HFFc6 (cell line): Measurements from ENCODE around the gene POLE3. TPM values are rescaled to one million over a fixed set of nuclear protein-coding genes. Genes with fewer than 3 reads are reported as not detected.

Experiments
- DNase-seq: peaks from one replicate; pipeline ENCODE4 v3.0.0-alpha.2; 2018
- H3K27ac Mint-ChIP-seq: 2 replicates; pipeline ENCODE4 v1.8.0; 2020; ENCODE audit warnings: mild to moderate bottlenecking, mixed read lengths
- H3K27me3 Mint-ChIP-seq: 2 replicates; pipeline ENCODE4 v1.8.0; 2021; ENCODE audit warnings: mild to moderate bottlenecking, moderate library complexity, mixed read lengths; ENCODE audit not compliant: insufficient read depth
- H3K36me3 Mint-ChIP-seq: 2 replicates; pipeline ENCODE4 v1.8.0; 2021; ENCODE audit warnings: low read depth, mixed read lengths
- H3K4me1 Mint-ChIP-seq: 2 replicates; pipeline ENCODE4 v1.8.0; 2020; ENCODE audit warnings: low read depth, mixed read lengths
- H3K4me3 Mint-ChIP-seq: 2 replicates; pipeline ENCODE4 v1.8.0; 2020; ENCODE audit warnings: mild to moderate bottlenecking, moderate library complexity, mixed read lengths
- H3K9me3 Mint-ChIP-seq: 2 replicates; pipeline ENCODE4 v1.8.0; 2020; ENCODE audit warnings: mild to moderate bottlenecking, mixed read lengths
- CTCF ChIP-seq: fragments of 200-600 bp; sonication (generic); IDR thresholded peaks from 2 replicates; pipeline ENCODE4 v1.5.0; 2021; ENCODE audit warnings: antibody characterized with exemption, mild to moderate bottlenecking
- total RNA-seq, 6 experiments: library from RNA; stranded (reverse); fragmentation: NEBNext Ultra II Directional; extraction: Animal tissue kit (Norgen Biotek cat#: 25700); gene quantifications; 2 replicates in 1 of 6; 3 replicates in 5 of 6; pipeline ENCODE4 v1.2.3, GENCODE V29; 2021

The POLE3 gene
- total RNA-seq, 6 experiments from 2014 or later = 33.7 to 43.9 (median 37.9) TPM

DNA sequence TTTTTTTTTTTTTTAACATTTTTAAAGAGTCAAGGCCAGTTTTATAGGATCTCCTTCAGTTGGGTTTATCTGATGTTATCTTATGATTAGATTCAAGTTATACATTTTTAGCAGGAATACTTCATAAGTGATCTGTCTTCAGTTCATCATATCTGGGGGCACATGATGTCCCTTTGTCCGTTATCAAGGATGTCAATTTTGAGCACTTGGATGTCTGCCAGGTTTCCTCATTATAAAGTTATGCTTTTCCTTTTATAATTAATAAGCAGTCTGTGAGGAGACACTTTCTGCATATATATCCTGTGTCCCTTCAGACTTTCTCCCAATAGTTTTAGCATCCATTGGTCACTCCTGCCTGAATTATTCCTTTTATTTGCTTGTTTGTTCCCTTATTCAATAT lies 45.5 kb downstream of the POLE3 start:
- TF ChIP-seq CTCF = no peak
- Mint-ChIP-seq H3K27ac (no peak overlapping the region), H3K9me3 (no peaks in the 10 kb centered on the region), H3K36me3 (no peaks in the 10 kb centered on the region), H3K4me1 (peaks cover 10% of the 10 kb centered on the region), H3K4me3 (no peak overlapping the region), H3K27me3 (peaks cover 18% of the 10 kb centered on the region)
- DNase-seq = no peak

DNA sequence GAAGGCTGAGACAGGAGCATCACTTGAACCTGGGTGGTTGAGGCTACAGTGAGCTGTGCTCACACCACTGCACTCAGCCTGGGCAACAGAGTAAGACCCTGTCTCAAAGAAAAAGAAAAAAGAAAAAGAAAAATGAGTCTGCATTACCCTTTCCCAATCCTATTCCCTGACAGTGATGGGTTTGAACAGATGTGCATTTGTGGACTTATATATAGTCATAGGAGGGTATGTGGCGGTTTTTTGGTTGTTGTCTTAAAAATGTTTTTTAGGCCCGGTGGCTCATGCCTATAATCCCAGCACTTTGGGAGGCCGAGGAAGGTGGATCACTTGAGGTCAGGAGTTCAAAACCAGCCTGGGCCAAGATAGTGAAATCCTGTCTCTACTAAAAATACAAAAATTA lies 47.1 kb downstream of the POLE3 start:
- H3K36me3 Mint-ChIP-seq = no peaks in the 10 kb centered on the region

GRCh38 chr9:113361304-113362018 lies 49.0 kb downstream of the POLE3 start:
- no peak for DNase-seq
- no peaks in the 10 kb centered on the region for H3K9me3 Mint-ChIP-seq

More for the DNA sequence above, 47.1 kb downstream of the POLE3 start:
- Mint-ChIP-seq H3K27ac (no peak overlapping the region), H3K9me3 (no peaks in the 10 kb centered on the region), H3K4me1 (peaks cover 10% of the 10 kb centered on the region), H3K4me3 (no peak overlapping the region), H3K27me3 (peaks cover 19% of the 10 kb centered on the region)
- no peak for DNase-seq
- TF ChIP-seq CTCF = no peak

DNA sequence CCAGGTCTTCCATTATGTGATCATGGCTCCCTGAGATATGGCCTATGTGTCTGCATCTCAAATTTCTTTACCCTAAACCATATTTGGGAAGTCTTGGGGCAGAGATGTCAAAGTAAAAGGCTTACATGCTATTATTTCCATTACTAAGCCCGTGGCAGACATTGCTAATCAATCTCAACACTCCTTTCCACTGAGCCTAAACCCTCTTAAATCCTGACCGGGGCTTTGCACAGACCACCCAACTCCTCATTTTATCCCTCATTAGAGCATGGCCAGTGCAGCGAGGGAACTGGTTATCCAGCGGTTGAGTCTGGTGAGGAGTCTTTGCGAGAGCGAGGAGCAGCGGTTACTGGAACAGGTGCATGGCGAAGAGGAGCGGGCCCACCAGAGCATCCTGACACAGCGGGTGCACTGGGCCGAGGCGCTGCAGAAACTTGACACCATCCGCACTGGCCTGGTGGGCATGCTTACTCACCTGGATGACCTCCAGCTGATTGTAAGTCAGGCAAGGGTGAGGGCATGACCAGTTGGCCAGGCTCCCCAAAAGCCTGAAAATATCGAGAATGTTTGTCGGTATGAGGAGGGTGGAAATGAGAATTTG lies 50.1 kb downstream of the POLE3 start:
- H3K4me3 Mint-ChIP-seq = no peak overlapping the region
- no peak for TF ChIP-seq CTCF
- H3K27me3 Mint-ChIP-seq = peaks cover 26% of the 10 kb centered on the region
- H3K9me3 Mint-ChIP-seq = no peaks in the 10 kb centered on the region
- H3K4me1 Mint-ChIP-seq = peaks cover 10% of the 10 kb centered on the region
- no peak for DNase-seq
- H3K36me3 Mint-ChIP-seq = no peaks in the 10 kb centered on the region
- H3K27ac Mint-ChIP-seq = no peak overlapping the region

More at GRCh38 chr9:113361304-113362018, 49.0 kb downstream of the POLE3 start:
- Mint-ChIP-seq H3K36me3 (no peaks in the 10 kb centered on the region), H3K4me3 (no peak overlapping the region), H3K4me1 (peaks cover 10% of the 10 kb centered on the region), H3K27ac (no peak overlapping the region), H3K27me3 (peaks cover 17% of the 10 kb centered on the region)
- TF ChIP-seq CTCF = no peak

DNA sequence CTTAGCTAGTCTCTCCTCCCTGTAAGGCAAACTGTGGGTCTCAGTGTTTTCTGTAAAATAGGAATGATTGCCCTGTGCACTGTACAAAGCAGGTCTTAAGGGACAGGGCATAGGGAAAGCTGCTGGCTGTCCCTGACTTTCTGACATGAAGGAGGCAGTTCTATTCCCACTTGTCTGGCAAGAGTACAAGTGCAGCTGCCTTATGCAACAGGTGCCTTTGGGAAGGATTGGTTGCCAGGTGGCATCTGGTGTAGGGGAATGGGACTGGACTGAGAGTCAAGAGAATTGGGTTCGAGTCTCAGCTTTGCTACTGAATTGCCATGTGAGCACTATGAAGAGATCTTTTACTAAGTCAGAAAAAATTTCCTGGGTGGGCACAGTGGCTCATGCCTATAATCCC lies 51.1 kb downstream of the POLE3 start:
- H3K27ac Mint-ChIP-seq = no peak overlapping the region
- no peak overlapping the region for H3K4me3 Mint-ChIP-seq
- peaks cover 10% of the 10 kb centered on the region for H3K4me1 Mint-ChIP-seq
- no peaks in the 10 kb centered on the region for H3K9me3 Mint-ChIP-seq
- peaks cover 26% of the 10 kb centered on the region for H3K27me3 Mint-ChIP-seq
- no peaks in the 10 kb centered on the region for H3K36me3 Mint-ChIP-seq
- no peak for DNase-seq
- no peak for TF ChIP-seq CTCF

Other genes starting within 250 kb of the POLE3 start
- 10 to 100 TPM; 25.2 to 29.8 (median 28.0) TPM for gene FKBP15, start 189.4 kb downstream of the POLE3 start, total RNA-seq
- gene SLC31A1, start 189.1 kb downstream of the POLE3 start, total RNA-seq = 10 to 100 TPM; 31.8 to 39.6 (median 36.7) TPM
- 10 to 100 TPM; 27.9 to 37.3 (median 32.9) TPM for gene CDC26, start 135.1 kb downstream of the POLE3 start, total RNA-seq
- 10 to 100 TPM; 24.5 to 32.8 (median 29.4) TPM for gene PRPF4, start 135.0 kb downstream of the POLE3 start, total RNA-seq
- gene RNF183, start 107.3 kb downstream of the POLE3 start, total RNA-seq = not detected
- 1 to 10 TPM in 4 of 6 experiments, under 1 TPM in 2; 0.84 to 1.6 (median 1.0) TPM for gene WDR31, start 70.4 kb downstream of the POLE3 start, total RNA-seq
- not detected for gene BSPRY, start 61.1 kb downstream of the POLE3 start, total RNA-seq
- gene HDHD3, start 33.7 kb downstream of the POLE3 start, total RNA-seq = 1 to 10 TPM; 3.3 to 4.8 (median 3.8) TPM
- gene ALAD, start 9.4 kb downstream of the POLE3 start, total RNA-seq = 10 to 100 TPM; 27.8 to 31.0 (median 30.3) TPM
- gene C9orf43, start 72 bp upstream of the POLE3 start, total RNA-seq = under 1 TPM; 0.27 to 0.73 (median 0.38) TPM
- gene RGS3, start 53.1 kb upstream of the POLE3 start, total RNA-seq = 10 to 100 TPM; 49.7 to 57.0 (median 52.5) TPM